ENCODE results near the gene CCDC198.

The CCDC198 gene

GRCh38 chr14:57493467-57494181 is at the start of gene CCDC198:
TSS of gene CCDC198 (minus strand) at chr14:57493857. CDS start at chr14:57493715, 142 bp downstream.
- in situ Hi-C loops (cut with MboI; ENCODE audit: low sequenced_read_pairs), result no loop called here

GRCh38 chr14:57533214-57533613 is 39.6 kb upstream of the CCDC198 start:
- in situ Hi-C loops (cut with MboI; ENCODE audit: low sequenced_read_pairs), result no loop called here

- in situ Hi-C loops (cut with MboI; ENCODE audit: low sequenced_read_pairs), result no loop called here
Observed at GRCh38 chr14:57530571-57530970, 36.9 kb upstream of the CCDC198 start.

GRCh38 chr14:57526942-57527341 is 33.3 kb upstream of the CCDC198 start:
- in situ Hi-C loops (cut with MboI; ENCODE audit: low sequenced_read_pairs), result no loop called here

- in situ Hi-C loops (cut with MboI; ENCODE audit: low sequenced_read_pairs), result no loop called here
Observed at GRCh38 chr14:57519043-57519442, 25.4 kb upstream of the CCDC198 start.

GRCh38 chr14:57512220-57512619 is 18.6 kb upstream of the CCDC198 start:
- in situ Hi-C loops (cut with MboI; ENCODE audit: low sequenced_read_pairs), result no loop called here

- in situ Hi-C loops (cut with MboI; ENCODE audit: low sequenced_read_pairs), result no loop called here
Observed at GRCh38 chr14:57508756-57509155, 15.1 kb upstream of the CCDC198 start.

- in situ Hi-C loops (cut with MboI; ENCODE audit: low sequenced_read_pairs), result no loop called here
Observed at GRCh38 chr14:57502586-57503254, 9.1 kb upstream of the CCDC198 start.

GRCh38 chr14:57501039-57501557 is 7.4 kb upstream of the CCDC198 start:
- in situ Hi-C loops (cut with MboI; ENCODE audit: low sequenced_read_pairs), result no loop called here

- in situ Hi-C loops (cut with MboI; ENCODE audit: low sequenced_read_pairs), result no loop called here
Observed at GRCh38 chr14:57498659-57499058, 5.0 kb upstream of the CCDC198 start.

GRCh38 chr14:57498035-57498434 is 4.4 kb upstream of the CCDC198 start:
- in situ Hi-C loops (cut with MboI; ENCODE audit: low sequenced_read_pairs), result no loop called here

GRCh38 chr14:57495416-57495815 is 1.8 kb upstream of the CCDC198 start:
- in situ Hi-C loops (cut with MboI; ENCODE audit: low sequenced_read_pairs), result no loop called here

- in situ Hi-C loops (cut with MboI; ENCODE audit: low sequenced_read_pairs), result no loop called here
Observed at GRCh38 chr14:57492859-57493258, 798 bp downstream of the CCDC198 start.

- in situ Hi-C loops (cut with MboI; ENCODE audit: low sequenced_read_pairs), result no loop called here
Observed at GRCh38 chr14:57491640-57492039, 2.0 kb downstream of the CCDC198 start.

- in situ Hi-C loops (cut with MboI; ENCODE audit: low sequenced_read_pairs), result no loop called here
Observed at GRCh38 chr14:57487771-57488170, 5.9 kb downstream of the CCDC198 start.

- in situ Hi-C loops (cut with MboI; ENCODE audit: low sequenced_read_pairs), result no loop called here
Observed at GRCh38 chr14:57486767-57487379, 6.8 kb downstream of the CCDC198 start.

- in situ Hi-C loops (cut with MboI; ENCODE audit: low sequenced_read_pairs), result no loop called here
Observed at GRCh38 chr14:57485635-57486034, 8.0 kb downstream of the CCDC198 start.

- in situ Hi-C loops (cut with MboI; ENCODE audit: low sequenced_read_pairs), result no loop called here
Observed at GRCh38 chr14:57482120-57482519, 11.5 kb downstream of the CCDC198 start.

GRCh38 chr14:57480051-57480450 is 13.6 kb downstream of the CCDC198 start:
- in situ Hi-C loops (cut with MboI; ENCODE audit: low sequenced_read_pairs), result no loop called here

- in situ Hi-C loops (cut with MboI; ENCODE audit: low sequenced_read_pairs), result no loop called here
Observed at GRCh38 chr14:57479197-57479596, 14.5 kb downstream of the CCDC198 start.

GRCh38 chr14:57478050-57478449 is 15.6 kb downstream of the CCDC198 start:
- in situ Hi-C loops (cut with MboI; ENCODE audit: low sequenced_read_pairs), result no loop called here

- in situ Hi-C loops (cut with MboI; ENCODE audit: low sequenced_read_pairs), result no loop called here
Observed at GRCh38 chr14:57470909-57471308, 22.7 kb downstream of the CCDC198 start.
